H9 (cell line): Measurements from ENCODE around the gene TIFAB. TPM values are rescaled to one million over a fixed set of nuclear protein-coding genes. Genes with fewer than 3 reads are reported as not detected.
A peak's percentile ranks its signal among the peaks of the same experiment; 100 is the strongest.

Experiments
- DNase-seq: peaks from one replicate; pipeline ENCODE4 v3.0.0-alpha.2; 2017
- H2AFZ ChIP-seq: one replicate; pipeline ENCODE4 v1.6.1; 2013; ENCODE audit warnings: mild to moderate bottlenecking, low read length, control low read depth, moderate library complexity
- H2AK5ac ChIP-seq: 2 replicates; pipeline ENCODE4 v1.6.1; 2013; ENCODE audit warnings: low read length, control low read depth, mixed read lengths; ENCODE audit not compliant: insufficient read length
- H2BK120ac ChIP-seq: one replicate; pipeline ENCODE4 v1.6.1; 2013; ENCODE audit warnings: low read depth, mild to moderate bottlenecking, low read length, control low read depth, inconsistent platforms; ENCODE audit not compliant: poor library complexity, severe bottlenecking
- H2BK12ac ChIP-seq: 2 replicates; pipeline ENCODE4 v1.6.1; 2013; ENCODE audit warnings: low read length, control low read depth, mixed read lengths, low read depth; ENCODE audit not compliant: insufficient read length
- H2BK15ac ChIP-seq: 2 replicates; pipeline ENCODE4 v1.6.1; 2013; ENCODE audit warnings: low read depth, low read length, control low read depth
- H2BK20ac ChIP-seq: one replicate; pipeline ENCODE4 v1.6.1; 2013; ENCODE audit warnings: low read depth, mild to moderate bottlenecking, low read length, control low read depth, inconsistent platforms; ENCODE audit not compliant: poor library complexity, severe bottlenecking
- H2BK5ac ChIP-seq: 2 replicates; pipeline ENCODE4 v1.6.1; 2013; ENCODE audit warnings: low read length, control low read depth, mixed read lengths; ENCODE audit not compliant: insufficient read length
- H3K14ac ChIP-seq: 2 replicates; pipeline ENCODE4 v1.6.1; 2013; ENCODE audit warnings: low read length, control low read depth; ENCODE audit not compliant: insufficient read depth
- H3K18ac ChIP-seq: 2 replicates; pipeline ENCODE4 v1.6.1; 2013; ENCODE audit warnings: low read depth, mild to moderate bottlenecking, mixed read lengths, low read length, control low read depth; ENCODE audit not compliant: insufficient read length
- H3K23ac ChIP-seq: 2 replicates; pipeline ENCODE4 v1.6.1; 2013; ENCODE audit warnings: low read length, control low read depth, mixed read lengths, low read depth; ENCODE audit not compliant: insufficient read length
- H3K23me2 ChIP-seq: 2 replicates; pipeline ENCODE4 v1.6.1; 2013; ENCODE audit warnings: low read depth, mild to moderate bottlenecking, mixed read lengths, low read length, control low read depth; ENCODE audit not compliant: insufficient read length, poor library complexity, severe bottlenecking
- H3K27ac ChIP-seq: 2 replicates; pipeline ENCODE4 v1.5.1; 2013; ENCODE audit warnings: low read length, control low read depth, mixed read lengths, low read depth; ENCODE audit not compliant: insufficient read length
- H3K27me3 ChIP-seq: 2 replicates; pipeline ENCODE4 v1.6.1; 2013; ENCODE audit warnings: low read length, control low read depth, inconsistent platforms; ENCODE audit not compliant: insufficient read depth
- H3K4ac ChIP-seq: 2 replicates; pipeline ENCODE4 v1.6.1; 2013; ENCODE audit warnings: low read depth, mild to moderate bottlenecking, control low read depth, inconsistent platforms, low read length, moderate library complexity
- H3K4me1 ChIP-seq: 2 replicates; pipeline ENCODE4 v1.6.1; 2013; ENCODE audit warnings: low read length, control low read depth, inconsistent platforms; ENCODE audit not compliant: insufficient read depth
- H3K4me2 ChIP-seq: 2 replicates; pipeline ENCODE4 v1.6.1; 2013; ENCODE audit warnings: low read length, control low read depth, mixed read lengths; ENCODE audit not compliant: insufficient read length, insufficient read depth
- H3K56ac ChIP-seq: 2 replicates; pipeline ENCODE4 v1.6.1; 2013; ENCODE audit warnings: low read depth, mild to moderate bottlenecking, mixed read lengths, low read length, control low read depth; ENCODE audit not compliant: insufficient read length
- H3K79me1 ChIP-seq: 2 replicates; pipeline ENCODE4 v1.6.1; 2013; ENCODE audit warnings: low read depth, mild to moderate bottlenecking, moderate library complexity, low read length, control low read depth, inconsistent platforms; ENCODE audit not compliant: insufficient read depth, poor library complexity, severe bottlenecking
- H3K79me2 ChIP-seq: 2 replicates; pipeline ENCODE4 v1.6.1; 2013; ENCODE audit warnings: low read length, control low read depth, inconsistent platforms; ENCODE audit not compliant: insufficient read depth
- H3K9ac ChIP-seq: 2 replicates; pipeline ENCODE4 v1.6.1; 2013; ENCODE audit warnings: low read length, control low read depth, mixed read lengths; ENCODE audit not compliant: insufficient read length; ENCODE audit errors: extremely low read depth
- H3K9me3 ChIP-seq: one replicate; pipeline ENCODE4 v1.6.1; 2013; ENCODE audit warnings: low read depth, low read length, inconsistent platforms; ENCODE audit not compliant: control insufficient read depth
- H3T11ph ChIP-seq: one replicate; pipeline ENCODE4 v1.6.1; 2013; ENCODE audit warnings: mild to moderate bottlenecking, low read length, control low read depth, inconsistent platforms
- H4K20me1 ChIP-seq: one replicate; pipeline ENCODE4 v1.6.1; 2013; ENCODE audit not compliant: control insufficient read depth, insufficient read length, insufficient read depth
- H4K5ac ChIP-seq: 2 replicates; pipeline ENCODE4 v1.6.1; 2013; ENCODE audit warnings: low read depth, mild to moderate bottlenecking, mixed read lengths, low read length, control low read depth; ENCODE audit not compliant: insufficient read length
- H4K8ac ChIP-seq: replicated peaks from 2 replicates; pipeline ENCODE4 v1.6.1; 2013; ENCODE audit warnings: low read length, control low read depth, mixed read lengths, low read depth; ENCODE audit not compliant: insufficient read length
- H4K91ac ChIP-seq: 2 replicates; pipeline ENCODE4 v1.6.1; 2013; ENCODE audit warnings: low read depth, mild to moderate bottlenecking, moderate library complexity, mixed read lengths, low read length, control low read depth; ENCODE audit not compliant: insufficient read length
- H3K27ac Mint-ChIP-seq, 3 experiments: 2 replicates in 2 of 3; 3 replicates in 1 of 3; pipeline ENCODE4 v1.8.0; 2020 to 2021; ENCODE audit warnings: mixed read lengths in 3 of 3, mild to moderate bottlenecking in 1 of 3, moderate library complexity in 1 of 3
- H3K27me3 Mint-ChIP-seq: 2 replicates; pipeline ENCODE4 v1.8.0; 2021; ENCODE audit warnings: low read depth, mild to moderate bottlenecking, moderate library complexity, mixed read lengths
- H3K36me3 Mint-ChIP-seq, 3 experiments: 2 replicates in 2 of 3; 3 replicates in 1 of 3; pipeline ENCODE4 v1.8.0; 2020 to 2021; ENCODE audit warnings: low read depth in 3 of 3, mixed read lengths in 3 of 3; ENCODE audit not compliant: insufficient read depth in 1 of 3
- H3K4me1 Mint-ChIP-seq, 2 experiments: 2 replicates each; pipeline ENCODE4 v1.8.0; 2020; ENCODE audit warnings: mixed read lengths in 2 of 2
- H3K4me3 Mint-ChIP-seq, 2 experiments: 2 replicates in 1 of 2; 3 replicates in 1 of 2; pipeline ENCODE4 v1.8.0; 2020 to 2021; ENCODE audit warnings: mild to moderate bottlenecking in 2 of 2, mixed read lengths in 2 of 2, moderate library complexity in 1 of 2
- H3K9me3 Mint-ChIP-seq, 2 experiments: 2 replicates in 1 of 2; 3 replicates in 1 of 2; pipeline ENCODE4 v1.8.0; 2020; ENCODE audit warnings: mild to moderate bottlenecking in 2 of 2, mixed read lengths in 2 of 2, moderate library complexity in 1 of 2
- CTCF ChIP-seq: fragments of 200-600 bp; sonication (generic); conservative IDR thresholded peaks from 3 replicates; pipeline ENCODE4 v1.8.0; 2021; ENCODE audit warnings: antibody characterized with exemption, mild to moderate bottlenecking
- WGBS: extraction: QIAGEN DNeasy Blood & Tissue Kit; methylation state at CpG from one replicate; pipeline ENCODE4 v1.1.7; 2013; ENCODE audit warnings: missing lambda C conversion rate, low lambda C conversion rate, mixed read lengths; ENCODE audit not compliant: insufficient read length; ENCODE audit errors: extremely low coverage; 5-methylcytosine and 5-hydroxymethylcytosine counted together
- total RNA-seq: library from RNA; stranded (reverse); gene quantifications from 2 replicates; pipeline ENCODE4 v1.2.1, GENCODE V29; 2021

The TIFAB gene
- total RNA-seq, 1 experiment from 2014 or later: not detected

GRCh38 chr5:135434591-135435466 is 17.3 kb downstream of the TIFAB start:
- no peak overlapping the region for H2BK120ac ChIP-seq
- H3K14ac ChIP-seq: no peak overlapping the region; the same call in 1 of the 2 replicates
- H4K8ac ChIP-seq: no peak overlapping the region
- H3K4ac ChIP-seq: no peak overlapping the region
- H4K20me1 ChIP-seq: no peaks in the 10 kb centered on the region
- no peak overlapping the region for H2BK15ac ChIP-seq
- no peak overlapping the region for H3K4me2 ChIP-seq
- no peak overlapping the region for H4K5ac ChIP-seq
- H3K23ac ChIP-seq: no peak overlapping the region
- no peak overlapping the region for H2BK5ac ChIP-seq
- no peak for TF ChIP-seq CTCF
- H3K56ac ChIP-seq: no peak overlapping the region
- no peak overlapping the region for H2BK20ac ChIP-seq
- H3K4me1 ChIP-seq: no peaks in the 10 kb centered on the region
- H2AK5ac ChIP-seq: no peak overlapping the region
- no peak overlapping the region for H3K18ac ChIP-seq
- Mint-ChIP-seq H3K9me3 (no peaks in the 10 kb centered on the region), H3K4me3 (no peak overlapping the region), H3K27ac (no peak overlapping the region), H3K36me3 (no peaks in the 10 kb centered on the region), H3K4me1 (peaks cover 3 to 10% of the 10 kb centered on the region in 2 experiments; a peak in 3 of 4 replicates), H3K27me3 (peaks cover 18% of the 10 kb centered on the region)
- no peak overlapping the region for H3T11ph ChIP-seq
- no peaks in the 10 kb centered on the region for H3K79me1 ChIP-seq
- no CpG with 5 or more reads among the region's 24 CpGs for WGBS
- peak; percentile 20 for DNase-seq
- no peak overlapping the region for H2BK12ac ChIP-seq
- no peaks in the 10 kb centered on the region for H3K9me3 ChIP-seq
- no peaks in the 10 kb centered on the region for H3K79me2 ChIP-seq
- H3K9ac ChIP-seq: no peak overlapping the region
- H2AFZ ChIP-seq: no peak overlapping the region
- no peaks in the 10 kb centered on the region for H3K23me2 ChIP-seq
- no peaks in the 10 kb centered on the region for H3K27me3 ChIP-seq
- H4K91ac ChIP-seq: no peak overlapping the region
- H3K27ac ChIP-seq: no peak overlapping the region
